ENCODE data around the gene SPAM1.

Gene SPAM1

GRCh38 chr7:123966936-123967335 lies 41.9 kb downstream of the SPAM1 start:
- Histone ChIP-seq H2AFZ (ENCODE audit: low read length) (no peak overlapping the region), H2AK5ac (ENCODE audit: low read depth, low read length) (no peak overlapping the region), H3K4me3 (ENCODE audit: low read length in 2 of 2) (no peak overlapping the region), H3K14ac (ENCODE audit: low read length) (no peak overlapping the region), H4K91ac (ENCODE audit: low read depth, low read length, poor library complexity) (no peak overlapping the region), H3K36me3 (replicated peaks in 1 of 2; ENCODE audit: control insufficient read depth in 2 of 2, insufficient read depth in 2 of 2, low read length in 2 of 2) (no peaks in the 10 kb centered on the region), H3K18ac (ENCODE audit: low read length) (no peak overlapping the region), H3K4me1 (ENCODE audit: control insufficient read depth in 2 of 2, insufficient read depth in 1 of 2, low read depth in 1 of 2, low read length in 2 of 2) (peaks cover 0 to 2% of the 10 kb centered on the region in 2 donors), H2BK12ac (ENCODE audit: low read length) (no peak overlapping the region), H3K4ac (ENCODE audit: low read length) (no peak overlapping the region), H3K23ac (ENCODE audit: low read depth, low read length, poor library complexity) (no peak overlapping the region), H2BK15ac (ENCODE audit: low read length) (no peak overlapping the region), H4K8ac (ENCODE audit: low read depth, low read length) (no peak overlapping the region), H2BK120ac (ENCODE audit: low read depth, low read length) (no peak overlapping the region), H3K27ac (replicated peaks; ENCODE audit: low read length) (no peak overlapping the region), H3K9ac (ENCODE audit: low read depth, low read length, poor library complexity) (no peak overlapping the region), H3K4me2 (ENCODE audit: insufficient read depth, low read length, poor library complexity, severe bottlenecking) (no peak overlapping the region), H2BK5ac (ENCODE audit: low read length) (no peak overlapping the region), H3K27me3 (ENCODE audit: control insufficient read depth in 3 of 3, insufficient read depth in 3 of 3, low read depth in 1 of 3, low read length in 3 of 3) (no peaks in the 10 kb centered on the region), H3K9me3 (replicated peaks in 1 of 2; ENCODE audit: control insufficient read depth in 2 of 2, insufficient read depth in 1 of 2, low read depth in 1 of 2, low read length in 2 of 2) (no peaks in the 10 kb centered on the region), H3K79me1 (ENCODE audit: low read depth, low read length) (no peaks in the 10 kb centered on the region)
- no CpG with 5 or more reads among the region's 4 CpGs for WGBS, 2 donors (ENCODE audit: extremely low coverage in 2 of 2, insufficient read length in 2 of 2, insufficient replicate concordance in 1 of 2)
- no peak for DNase-seq (ENCODE audit: low spot score)

- Histone ChIP-seq H2AFZ (ENCODE audit: low read length) (no peak overlapping the region), H3K4me2 (ENCODE audit: insufficient read depth, low read length, poor library complexity, severe bottlenecking) (no peak overlapping the region), H3K18ac (ENCODE audit: low read length) (no peak overlapping the region), H3K23ac (ENCODE audit: low read depth, low read length, poor library complexity) (no peak overlapping the region), H3K27ac (replicated peaks; ENCODE audit: low read length) (no peak overlapping the region), H2BK120ac (ENCODE audit: low read depth, low read length) (no peak overlapping the region), H3K79me1 (ENCODE audit: low read depth, low read length) (no peaks in the 10 kb centered on the region), H2AK5ac (ENCODE audit: low read depth, low read length) (no peak overlapping the region), H2BK15ac (ENCODE audit: low read length) (no peak overlapping the region), H4K91ac (ENCODE audit: low read depth, low read length, poor library complexity) (no peak overlapping the region), H2BK12ac (ENCODE audit: low read length) (no peak overlapping the region), H3K14ac (ENCODE audit: low read length) (no peak overlapping the region), H3K36me3 (replicated peaks in 1 of 2; ENCODE audit: control insufficient read depth in 2 of 2, insufficient read depth in 2 of 2, low read length in 2 of 2) (no peaks in the 10 kb centered on the region), H3K9ac (ENCODE audit: low read depth, low read length, poor library complexity) (no peak overlapping the region), H2BK5ac (ENCODE audit: low read length) (no peak overlapping the region), H4K8ac (ENCODE audit: low read depth, low read length) (no peak overlapping the region), H3K4ac (ENCODE audit: low read length) (no peak overlapping the region), H3K4me3 (ENCODE audit: low read length in 2 of 2) (no peak overlapping the region), H3K4me1 (ENCODE audit: control insufficient read depth in 2 of 2, insufficient read depth in 1 of 2, low read depth in 1 of 2, low read length in 2 of 2) (no peaks in the 10 kb centered on the region), H3K27me3 (ENCODE audit: control insufficient read depth in 3 of 3, insufficient read depth in 3 of 3, low read depth in 1 of 3, low read length in 3 of 3) (no peaks in the 10 kb centered on the region), H3K9me3 (replicated peaks in 1 of 2; ENCODE audit: control insufficient read depth in 2 of 2, insufficient read depth in 1 of 2, low read depth in 1 of 2, low read length in 2 of 2) (no peaks in the 10 kb centered on the region)
- DNase-seq (ENCODE audit: low spot score) = no peak
- WGBS, 2 donors (ENCODE audit: extremely low coverage in 2 of 2, insufficient read length in 2 of 2, insufficient replicate concordance in 1 of 2) = no CpG with 5 or more reads among the region's 1 CpG
Observed at GRCh38 chr7:123972045-123972444, 47.0 kb downstream of the SPAM1 start.

- Histone ChIP-seq H2AK5ac (ENCODE audit: low read depth, low read length) (no peak overlapping the region), H3K4me2 (ENCODE audit: insufficient read depth, low read length, poor library complexity, severe bottlenecking) (no peak overlapping the region), H4K91ac (ENCODE audit: low read depth, low read length, poor library complexity) (no peak overlapping the region), H2BK120ac (ENCODE audit: low read depth, low read length) (no peak overlapping the region), H3K4ac (ENCODE audit: low read length) (no peak overlapping the region), H4K8ac (ENCODE audit: low read depth, low read length) (no peak overlapping the region), H3K27me3 (ENCODE audit: control insufficient read depth in 3 of 3, insufficient read depth in 3 of 3, low read depth in 1 of 3, low read length in 3 of 3) (no peaks in the 10 kb centered on the region), H3K36me3 (replicated peaks in 1 of 2; ENCODE audit: control insufficient read depth in 2 of 2, insufficient read depth in 2 of 2, low read length in 2 of 2) (no peaks in the 10 kb centered on the region), H3K4me3 (ENCODE audit: low read length in 2 of 2) (no peak overlapping the region), H3K79me1 (ENCODE audit: low read depth, low read length) (no peaks in the 10 kb centered on the region), H3K9me3 (replicated peaks in 1 of 2; ENCODE audit: control insufficient read depth in 2 of 2, insufficient read depth in 1 of 2, low read depth in 1 of 2, low read length in 2 of 2) (no peaks in the 10 kb centered on the region), H3K18ac (ENCODE audit: low read length) (no peak overlapping the region), H3K9ac (ENCODE audit: low read depth, low read length, poor library complexity) (no peak overlapping the region), H3K27ac (replicated peaks; ENCODE audit: low read length) (no peak overlapping the region), H3K4me1 (ENCODE audit: control insufficient read depth in 2 of 2, insufficient read depth in 1 of 2, low read depth in 1 of 2, low read length in 2 of 2) (no peaks in the 10 kb centered on the region), H2BK12ac (ENCODE audit: low read length) (no peak overlapping the region), H2BK5ac (ENCODE audit: low read length) (no peak overlapping the region), H3K14ac (ENCODE audit: low read length) (no peak overlapping the region), H3K23ac (ENCODE audit: low read depth, low read length, poor library complexity) (no peak overlapping the region), H2AFZ (ENCODE audit: low read length) (no peak overlapping the region), H2BK15ac (ENCODE audit: low read length) (no peak overlapping the region)
- WGBS, 2 donors (ENCODE audit: extremely low coverage in 2 of 2, insufficient read length in 2 of 2, insufficient replicate concordance in 1 of 2) = no CpG with 5 or more reads among the region's 1 CpG
- no peak for DNase-seq (ENCODE audit: low spot score)
Observed at GRCh38 chr7:123972831-123973230, 47.8 kb downstream of the SPAM1 start.

GRCh38 chr7:123974326-123974908 lies 49.4 kb downstream of the SPAM1 start:
- Histone ChIP-seq H2BK15ac (ENCODE audit: low read length) (no peak overlapping the region), H3K4me1 (ENCODE audit: control insufficient read depth in 2 of 2, insufficient read depth in 1 of 2, low read depth in 1 of 2, low read length in 2 of 2) (no peaks in the 10 kb centered on the region), H4K91ac (ENCODE audit: low read depth, low read length, poor library complexity) (no peak overlapping the region), H3K36me3 (replicated peaks in 1 of 2; ENCODE audit: control insufficient read depth in 2 of 2, insufficient read depth in 2 of 2, low read length in 2 of 2) (no peaks in the 10 kb centered on the region), H4K8ac (ENCODE audit: low read depth, low read length) (no peak overlapping the region), H3K79me1 (ENCODE audit: low read depth, low read length) (no peaks in the 10 kb centered on the region), H3K4ac (ENCODE audit: low read length) (no peak overlapping the region), H2BK12ac (ENCODE audit: low read length) (no peak overlapping the region), H2AK5ac (ENCODE audit: low read depth, low read length) (no peak overlapping the region), H3K4me2 (ENCODE audit: insufficient read depth, low read length, poor library complexity, severe bottlenecking) (no peak overlapping the region), H3K4me3 (ENCODE audit: low read length in 2 of 2) (no peak overlapping the region), H3K27ac (replicated peaks; ENCODE audit: low read length) (no peak overlapping the region), H3K27me3 (ENCODE audit: control insufficient read depth in 3 of 3, insufficient read depth in 3 of 3, low read depth in 1 of 3, low read length in 3 of 3) (no peaks in the 10 kb centered on the region), H2BK120ac (ENCODE audit: low read depth, low read length) (no peak overlapping the region), H3K18ac (ENCODE audit: low read length) (no peak overlapping the region), H3K14ac (ENCODE audit: low read length) (no peak overlapping the region), H3K23ac (ENCODE audit: low read depth, low read length, poor library complexity) (no peak overlapping the region), H2BK5ac (ENCODE audit: low read length) (no peak overlapping the region), H3K9me3 (replicated peaks in 1 of 2; ENCODE audit: control insufficient read depth in 2 of 2, insufficient read depth in 1 of 2, low read depth in 1 of 2, low read length in 2 of 2) (no peaks in the 10 kb centered on the region), H3K9ac (ENCODE audit: low read depth, low read length, poor library complexity) (no peak overlapping the region), H2AFZ (ENCODE audit: low read length) (no peak overlapping the region)
- no CpG with 5 or more reads among the region's 7 CpGs for WGBS, 2 donors (ENCODE audit: extremely low coverage in 2 of 2, insufficient read length in 2 of 2, insufficient replicate concordance in 1 of 2)
- no peak for DNase-seq (ENCODE audit: low spot score)
